NCI-H748 (cell line): ENCODE results near the gene DMRTC1B.
"Not testable (repeated sequence)": the region's sequence is repeated elsewhere in the genome, so short reads cannot be mapped to it uniquely, and the experiment has no call there.

ENCODE experiments used
- DNase-seq: peaks from one replicate; lab custom pipeline; 2025; ENCODE audit not compliant: unreplicated experiment; lab: John Stamatoyannopoulos, UW

The DMRTC1B gene, protein sequence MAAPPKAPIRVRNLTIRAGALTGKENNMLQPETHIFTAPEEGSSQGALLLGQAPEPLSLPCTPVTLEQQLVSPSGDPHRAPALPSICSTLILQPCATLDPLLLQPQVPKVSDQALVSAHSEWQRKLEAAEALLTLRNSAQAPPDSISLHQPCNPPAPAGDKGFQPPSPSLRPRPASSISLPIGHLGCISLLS

DNA sequence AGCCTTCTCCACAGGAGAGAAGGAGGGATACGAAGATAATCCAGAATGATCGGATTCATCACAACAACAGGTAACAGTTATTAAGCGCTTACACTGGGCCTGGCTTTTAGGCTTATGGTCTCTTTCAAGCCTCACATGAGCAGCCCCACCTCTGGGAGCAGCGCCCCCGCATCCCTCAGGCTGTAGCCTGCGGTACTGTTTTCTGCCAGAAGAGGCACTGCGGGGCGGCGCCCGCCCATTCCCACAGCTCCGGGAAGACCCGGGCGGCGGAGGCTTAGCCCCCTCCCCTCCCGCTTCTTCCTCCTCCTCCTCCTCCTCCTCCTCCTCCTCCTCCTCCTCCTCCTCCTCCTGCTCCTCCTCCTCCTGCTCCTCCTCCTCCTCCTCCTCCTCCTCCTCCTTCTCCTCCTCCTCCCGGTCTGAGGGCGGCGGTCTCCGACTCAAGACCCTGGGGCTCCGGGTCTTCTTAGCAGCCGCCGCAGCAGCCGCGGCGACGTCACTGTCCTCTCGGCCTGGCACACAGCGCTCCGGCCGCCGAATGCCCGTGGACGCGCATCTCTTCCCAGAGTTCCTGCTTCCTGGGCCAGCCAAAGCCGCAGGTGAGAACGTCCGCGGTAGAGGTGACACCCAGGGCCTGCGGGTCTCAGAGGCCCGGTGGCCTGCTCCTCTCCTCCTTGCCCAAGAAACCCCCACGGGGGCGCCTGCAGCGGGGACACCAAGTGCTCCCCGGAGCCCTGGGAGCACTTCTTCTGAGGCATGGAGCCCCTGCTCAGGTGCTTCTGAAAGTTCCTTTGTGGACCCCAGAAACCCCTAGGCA lies at the start of gene DMRTC1B:
TSS of gene DMRTC1B (plus strand) at position 238 of the 814 bp plus-strand sequence. CDS start 68,246 bp downstream, outside the sequence.
- not testable (repeated sequence) for DNase-seq

DNA sequence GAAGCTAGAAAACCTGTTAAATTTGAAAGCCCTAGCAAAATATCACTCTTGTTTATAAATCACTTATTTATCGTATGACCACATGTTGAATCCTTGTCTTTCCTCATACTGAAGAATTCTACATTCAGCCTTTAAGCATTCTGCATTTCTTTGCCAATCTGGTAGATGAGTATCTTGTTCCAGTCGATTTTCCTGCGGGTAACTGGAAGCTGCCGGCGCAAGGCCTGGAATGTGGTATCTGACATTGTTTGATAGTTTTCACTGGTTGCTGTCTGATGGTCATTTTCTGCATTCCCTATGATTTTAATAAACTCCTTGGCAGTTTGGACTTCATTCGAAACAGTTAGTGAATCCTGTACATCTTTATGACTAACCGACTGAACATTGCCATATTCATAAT lies 48.8 kb upstream of the DMRTC1B start:
- DNase-seq: no peak

DNA sequence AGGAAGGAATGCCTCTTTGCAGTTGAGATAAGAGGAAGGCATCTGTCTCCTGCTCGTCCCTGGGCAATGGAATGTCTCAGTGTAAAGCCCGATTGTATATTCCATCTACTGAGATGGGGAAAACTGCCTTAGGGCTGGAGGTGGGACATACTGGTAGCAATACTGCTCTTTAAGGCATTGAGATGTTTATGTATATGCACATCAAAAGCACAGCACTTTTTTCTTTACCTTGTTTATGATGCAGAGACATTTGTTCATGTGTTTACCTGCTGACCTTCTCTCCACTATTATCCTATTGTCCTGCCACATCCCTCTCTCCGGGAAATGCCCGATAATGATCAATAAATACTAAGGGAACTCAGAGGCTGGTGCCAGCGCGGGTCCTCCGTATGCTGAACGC lies 43.1 kb upstream of the DMRTC1B start:
- DNase-seq: not testable (repeated sequence)

DNA sequence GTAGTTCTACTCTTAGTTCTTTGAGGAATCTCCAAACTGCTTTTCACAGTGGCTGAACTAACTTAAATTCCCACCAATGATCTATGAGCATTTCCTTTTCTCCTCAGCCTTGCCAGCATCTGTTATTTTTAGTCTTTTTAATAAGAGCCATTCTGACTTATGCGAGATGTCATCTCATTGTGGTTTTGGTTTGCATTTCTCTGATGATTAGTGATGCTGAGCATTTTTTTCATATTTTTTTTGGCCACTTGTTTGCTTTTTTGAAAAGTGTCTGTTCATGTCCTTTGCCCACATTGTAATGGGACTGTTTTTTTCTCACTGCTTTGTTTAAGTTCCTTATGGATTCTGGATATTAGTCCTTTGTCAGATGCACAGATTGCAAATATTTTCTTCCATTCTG lies 41.1 kb upstream of the DMRTC1B start:
- no peak for DNase-seq

DNA sequence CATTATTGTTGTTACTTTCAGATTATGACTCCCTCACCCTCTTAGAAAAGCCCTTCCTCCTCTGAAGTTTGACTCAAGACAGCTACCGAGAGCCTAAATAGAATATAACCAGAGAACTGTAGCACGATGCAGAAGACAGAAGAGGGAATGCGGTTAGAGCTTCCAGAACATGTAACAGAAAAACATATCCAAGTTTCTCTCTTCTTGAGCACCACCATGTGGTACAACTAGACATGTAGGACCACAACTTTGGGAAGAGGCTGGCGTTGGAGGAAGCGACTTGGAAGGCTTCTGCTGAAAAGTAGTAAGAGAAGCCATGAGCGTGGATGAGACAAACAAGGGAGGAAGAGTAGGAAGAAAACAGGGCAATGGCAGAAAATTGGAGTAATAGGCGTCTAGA lies 31.1 kb upstream of the DMRTC1B start:
- not testable (repeated sequence) for DNase-seq

DNA sequence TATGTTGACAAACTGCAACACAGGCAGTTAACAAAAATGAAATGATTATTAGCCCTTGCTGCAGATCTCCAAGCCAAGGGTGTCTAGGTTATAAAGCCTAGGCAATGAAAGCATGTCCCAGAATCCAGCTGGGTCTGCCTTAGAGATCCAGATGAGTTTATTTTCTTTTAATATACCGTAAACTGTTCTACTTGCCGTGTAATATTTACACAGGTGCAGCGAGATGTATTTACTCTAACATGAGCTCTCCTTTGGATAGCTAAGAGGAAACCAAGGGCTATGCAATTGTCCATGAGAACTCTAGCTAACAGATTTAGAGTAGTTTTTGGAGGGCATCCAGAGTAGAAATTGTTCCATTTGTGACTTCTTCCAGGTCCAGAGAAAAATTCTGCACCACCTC lies 28.1 kb upstream of the DMRTC1B start:
- DNase-seq: not testable (repeated sequence)

DNA sequence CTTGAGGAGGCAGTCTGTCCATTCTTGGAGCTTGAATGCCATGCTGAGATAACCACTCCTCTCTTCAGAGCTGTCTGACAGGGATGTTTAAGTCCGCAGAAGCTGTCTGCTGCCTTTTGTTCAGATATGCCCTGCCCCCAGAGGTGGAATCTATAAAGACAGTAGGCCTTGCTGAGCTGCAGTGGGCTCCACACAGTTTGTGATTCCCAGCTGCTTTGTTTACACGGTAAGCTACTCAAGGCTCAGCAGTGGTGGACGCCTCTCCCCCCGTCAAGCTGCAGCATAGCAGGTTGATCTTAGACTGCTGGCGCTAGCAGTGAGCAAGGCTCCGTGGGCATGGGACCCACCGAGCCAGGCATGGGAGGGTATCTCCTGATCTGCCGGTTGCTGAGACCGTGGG lies 16.2 kb upstream of the DMRTC1B start:
- not testable (repeated sequence) for DNase-seq

DNA sequence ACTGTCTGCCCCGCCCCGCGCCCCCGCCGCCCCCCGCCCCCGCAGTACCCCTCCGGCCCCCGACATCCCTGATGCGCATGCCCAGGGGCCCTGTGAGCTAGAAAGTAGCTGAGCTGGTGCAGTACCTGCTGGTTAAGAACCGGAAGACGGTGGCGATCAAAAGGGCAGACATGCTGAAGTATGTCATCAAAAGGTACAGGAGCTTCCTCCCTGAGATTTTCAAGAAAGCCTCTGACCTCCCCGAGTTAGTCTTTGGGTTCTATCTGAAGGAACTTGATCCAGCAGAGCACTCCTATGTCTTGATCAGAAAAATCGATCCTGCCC lies 739 bp downstream of the DMRTC1B start:
- DNase-seq: not testable (repeated sequence)

DNA sequence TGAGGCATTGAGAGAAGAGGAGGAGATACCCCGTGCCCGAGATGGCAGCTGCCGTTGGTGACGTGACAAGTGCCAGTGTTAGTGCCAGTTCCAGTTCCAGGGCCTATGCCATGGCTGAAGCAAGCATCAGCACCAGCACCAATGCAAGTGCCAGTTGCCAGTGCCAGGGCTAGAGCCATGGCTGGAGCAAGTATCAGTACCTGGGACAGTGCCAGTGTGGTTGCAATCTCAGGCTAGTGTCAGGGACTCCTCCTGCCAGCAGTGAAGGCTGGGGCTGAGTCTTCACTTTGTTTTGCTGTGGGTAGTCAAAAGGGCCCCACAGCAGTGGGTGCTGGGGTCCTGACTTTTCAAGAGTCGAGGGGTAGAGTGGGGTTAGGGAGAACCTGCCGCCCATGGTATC lies 1.5 kb downstream of the DMRTC1B start:
- not testable (repeated sequence) for DNase-seq

DNA sequence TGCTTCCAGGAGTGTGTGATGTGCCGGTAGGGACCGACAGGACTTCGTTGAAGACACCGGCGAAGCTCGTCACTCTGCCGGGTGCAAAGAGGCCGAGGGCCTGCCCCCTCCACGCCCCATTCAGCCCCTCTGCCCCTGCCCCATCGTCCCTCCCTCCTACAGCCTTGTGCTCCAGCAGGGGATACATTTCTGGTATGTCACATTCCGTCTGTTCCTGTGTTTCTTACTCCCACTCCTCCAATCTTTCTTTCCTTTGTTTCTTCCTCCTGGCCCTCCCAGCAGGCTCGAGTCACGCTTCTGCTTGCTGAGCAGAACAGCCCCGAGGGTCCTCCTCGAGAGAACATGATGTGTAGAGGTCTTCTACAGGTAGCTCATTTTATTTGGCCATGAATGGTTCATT lies 5.9 kb downstream of the DMRTC1B start, which contains the start of gene FAM236B:
TSS of gene FAM236B (minus strand) at position 101 of the 400 bp plus-strand sequence. CDS start at position 1, 100 bp downstream.
- not testable (repeated sequence) for DNase-seq

DNA sequence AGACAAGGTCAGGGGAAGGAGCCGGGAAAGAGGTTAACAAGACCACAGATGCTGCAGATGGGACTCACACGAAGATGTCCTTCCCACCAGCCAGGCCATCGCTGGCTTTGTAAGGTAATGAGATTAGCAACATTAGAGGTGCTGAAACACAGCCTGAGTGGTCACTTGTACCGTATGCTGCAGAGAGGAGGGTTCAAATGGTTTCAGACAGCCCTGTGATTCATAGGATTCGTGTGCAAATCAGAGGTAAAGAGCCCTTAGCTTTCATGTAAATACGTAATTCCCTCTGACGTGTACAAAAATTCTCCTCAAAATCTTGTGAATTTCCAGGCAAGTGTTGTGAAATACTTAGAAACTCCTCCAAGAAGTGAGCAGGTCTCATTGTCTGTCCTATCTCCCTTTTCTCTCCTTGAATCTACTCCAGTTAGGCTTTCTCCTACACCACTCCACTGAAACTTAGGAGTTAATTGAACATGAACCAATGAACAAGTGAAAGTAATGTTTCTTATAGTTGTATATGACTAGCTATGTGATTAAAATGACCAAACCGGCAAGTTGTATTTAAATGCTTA lies 6.8 kb downstream of the DMRTC1B start:
- DNase-seq: not testable (repeated sequence)

DNA sequence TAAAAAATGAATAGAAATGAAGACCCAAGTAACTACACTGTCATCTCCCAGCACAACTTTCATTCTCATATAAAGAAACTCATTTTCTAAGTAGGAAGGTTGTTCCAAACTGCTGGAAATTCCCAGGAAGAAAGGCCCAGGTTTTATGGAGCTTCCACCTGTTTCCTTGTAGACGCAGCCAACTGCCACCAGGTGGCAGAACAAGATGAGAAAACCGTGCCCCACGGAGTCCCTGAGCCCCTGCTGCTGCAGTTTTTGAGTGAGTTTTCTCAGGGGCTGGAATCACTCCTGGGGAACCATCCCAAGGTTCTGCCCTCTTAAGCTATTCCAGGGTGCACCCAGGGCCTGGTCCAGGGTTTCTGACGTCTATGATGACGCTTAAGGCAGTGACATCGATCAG lies 7.3 kb downstream of the DMRTC1B start:
- not testable (repeated sequence) for DNase-seq

DNA sequence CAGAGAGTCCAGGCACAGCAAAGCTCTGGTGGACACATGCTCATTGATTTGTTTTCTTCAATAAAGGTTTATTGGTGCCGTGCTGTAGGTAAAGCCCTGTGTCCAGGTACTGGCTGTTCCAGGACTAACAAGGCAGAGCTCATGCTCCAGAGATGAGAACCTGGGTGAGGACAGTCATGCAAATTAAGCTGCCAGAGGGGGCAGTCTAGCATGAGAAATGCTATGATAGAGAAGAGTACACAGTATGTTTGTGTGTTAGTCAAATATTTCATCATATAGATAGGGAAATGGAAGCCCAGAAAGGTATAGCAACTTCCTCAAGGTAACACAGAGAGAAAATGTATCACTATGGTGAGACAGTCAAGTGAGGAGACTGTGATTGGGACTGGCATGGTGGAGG lies 11.5 kb downstream of the DMRTC1B start:
- DNase-seq: not testable (repeated sequence)

DNA sequence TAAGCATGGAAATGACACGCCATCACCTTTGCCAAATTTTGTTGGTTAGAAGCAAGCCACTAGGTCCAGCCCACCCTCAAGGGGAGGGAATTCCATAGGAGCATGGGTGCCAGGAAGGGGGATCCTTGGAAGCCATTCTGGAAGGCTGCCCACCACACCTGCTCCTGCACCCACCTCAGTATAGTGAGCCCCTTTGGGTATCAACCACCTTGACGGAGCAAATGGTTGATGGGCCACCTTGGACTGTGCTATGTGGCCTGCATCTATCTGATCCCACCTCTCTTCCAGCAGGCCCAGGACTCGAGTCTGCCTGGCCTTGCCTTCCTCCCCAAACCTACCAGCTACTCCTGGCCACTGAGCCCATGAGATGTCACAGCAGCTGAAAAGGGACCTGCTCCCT lies 13.7 kb downstream of the DMRTC1B start:
- not testable (repeated sequence) for DNase-seq

DNA sequence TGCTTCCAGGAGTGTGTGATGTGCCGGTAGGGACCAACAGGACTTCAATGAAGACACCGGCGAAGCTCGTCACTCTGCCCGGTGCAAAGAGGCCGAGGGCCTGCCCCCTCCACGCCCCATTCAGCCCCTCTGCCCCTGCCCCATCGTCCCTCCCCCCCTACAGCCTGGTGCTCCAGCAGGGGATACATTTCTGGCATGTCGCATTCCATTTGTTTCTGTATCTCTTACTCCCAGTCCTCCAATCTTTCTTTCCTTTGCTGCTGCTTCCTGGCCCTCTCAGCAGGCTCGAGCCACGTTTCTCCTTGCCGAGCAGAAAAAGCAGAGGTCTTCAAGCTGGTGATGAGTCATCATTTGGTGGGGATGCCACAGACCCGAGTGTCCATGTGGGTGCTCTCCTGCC lies 31.4 kb downstream of the DMRTC1B start, which contains the start of gene FAM236D:
TSS of gene FAM236D (minus strand) at position 101 of the 400 bp plus-strand sequence. CDS start at position 1, 100 bp downstream.
- DNase-seq: not testable (repeated sequence)

DNA sequence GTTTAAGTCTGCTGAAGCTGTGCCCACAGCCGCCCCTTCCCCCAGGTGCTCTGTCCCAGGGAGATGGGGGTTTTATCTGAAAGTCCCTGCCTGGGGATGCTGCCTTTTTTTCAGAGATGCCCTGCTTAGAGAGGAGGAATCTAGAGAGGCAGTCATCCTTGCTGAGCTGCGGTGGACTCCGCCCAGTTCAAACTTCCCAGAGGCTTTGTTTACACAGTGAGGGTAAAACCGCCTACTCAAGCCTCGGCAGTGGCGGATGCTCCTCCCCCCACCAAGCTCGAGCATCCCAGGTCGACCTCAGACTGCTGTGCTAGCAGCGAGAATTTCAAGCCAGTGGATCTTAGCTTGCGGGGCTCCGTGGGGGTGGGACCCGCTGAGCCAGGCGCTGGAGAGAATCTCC lies 54.0 kb downstream of the DMRTC1B start:
- not testable (repeated sequence) for DNase-seq

DNA sequence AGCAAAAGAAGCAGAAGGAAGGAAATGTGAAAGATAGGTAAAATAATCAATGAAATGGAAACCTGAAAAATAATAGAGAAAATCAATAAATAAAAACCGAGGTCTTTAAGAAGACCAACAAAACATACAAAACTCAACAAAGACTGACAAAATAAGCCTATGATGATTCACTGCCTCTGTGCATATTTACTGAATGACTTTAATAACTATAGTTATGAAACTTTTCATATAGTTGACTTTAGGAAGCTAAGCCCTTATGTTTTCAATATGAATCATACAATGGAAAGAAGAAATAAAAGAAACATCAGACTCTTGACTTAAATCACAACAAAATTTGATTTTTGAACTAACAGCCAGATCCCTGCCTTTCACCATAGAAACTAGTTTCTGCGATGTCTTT lies 60.8 kb downstream of the DMRTC1B start:
- DNase-seq: not testable (repeated sequence)

DNA sequence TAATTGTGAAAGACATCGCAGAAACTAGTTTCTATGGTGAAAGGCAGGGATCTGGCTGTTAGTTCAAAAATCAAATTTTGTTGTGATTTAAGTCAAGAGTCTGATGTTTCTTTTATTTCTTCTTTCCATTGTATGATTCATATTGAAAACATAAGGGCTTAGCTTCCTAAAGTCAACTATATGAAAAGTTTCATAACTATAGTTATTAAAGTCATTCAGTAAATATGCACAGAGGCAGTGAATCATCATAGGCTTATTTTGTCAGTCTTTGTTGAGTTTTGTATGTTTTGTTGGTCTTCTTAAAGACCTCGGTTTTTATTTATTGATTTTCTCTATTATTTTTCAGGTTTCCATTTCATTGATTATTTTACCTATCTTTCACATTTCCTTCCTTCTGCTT lies 106.2 kb downstream of the DMRTC1B start:
- not testable (repeated sequence) for DNase-seq

DNA sequence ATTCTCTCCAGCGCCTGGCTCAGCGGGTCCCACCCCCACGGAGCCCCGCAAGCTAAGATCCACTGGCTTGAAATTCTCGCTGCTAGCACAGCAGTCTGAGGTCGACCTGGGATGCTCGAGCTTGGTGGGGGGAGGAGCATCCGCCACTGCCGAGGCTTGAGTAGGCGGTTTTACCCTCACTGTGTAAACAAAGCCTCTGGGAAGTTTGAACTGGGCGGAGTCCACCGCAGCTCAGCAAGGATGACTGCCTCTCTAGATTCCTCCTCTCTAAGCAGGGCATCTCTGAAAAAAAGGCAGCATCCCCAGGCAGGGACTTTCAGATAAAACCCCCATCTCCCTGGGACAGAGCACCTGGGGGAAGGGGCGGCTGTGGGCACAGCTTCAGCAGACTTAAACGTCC lies 113.0 kb downstream of the DMRTC1B start:
- not testable (repeated sequence) for DNase-seq
